ENCODE data around the gene HCN2. TPM values are rescaled to one million over a fixed set of nuclear protein-coding genes. Genes with fewer than 3 reads are reported as not detected.

HCN2 gene
- total and polyA plus RNA-seq, 10 of the 15 experiments (the other 5 are each of a cell fraction or from before 2014, with no cell fraction given), result 0.01 to 0.54 (median 0.08) TPM; not detected in 4

DNA sequence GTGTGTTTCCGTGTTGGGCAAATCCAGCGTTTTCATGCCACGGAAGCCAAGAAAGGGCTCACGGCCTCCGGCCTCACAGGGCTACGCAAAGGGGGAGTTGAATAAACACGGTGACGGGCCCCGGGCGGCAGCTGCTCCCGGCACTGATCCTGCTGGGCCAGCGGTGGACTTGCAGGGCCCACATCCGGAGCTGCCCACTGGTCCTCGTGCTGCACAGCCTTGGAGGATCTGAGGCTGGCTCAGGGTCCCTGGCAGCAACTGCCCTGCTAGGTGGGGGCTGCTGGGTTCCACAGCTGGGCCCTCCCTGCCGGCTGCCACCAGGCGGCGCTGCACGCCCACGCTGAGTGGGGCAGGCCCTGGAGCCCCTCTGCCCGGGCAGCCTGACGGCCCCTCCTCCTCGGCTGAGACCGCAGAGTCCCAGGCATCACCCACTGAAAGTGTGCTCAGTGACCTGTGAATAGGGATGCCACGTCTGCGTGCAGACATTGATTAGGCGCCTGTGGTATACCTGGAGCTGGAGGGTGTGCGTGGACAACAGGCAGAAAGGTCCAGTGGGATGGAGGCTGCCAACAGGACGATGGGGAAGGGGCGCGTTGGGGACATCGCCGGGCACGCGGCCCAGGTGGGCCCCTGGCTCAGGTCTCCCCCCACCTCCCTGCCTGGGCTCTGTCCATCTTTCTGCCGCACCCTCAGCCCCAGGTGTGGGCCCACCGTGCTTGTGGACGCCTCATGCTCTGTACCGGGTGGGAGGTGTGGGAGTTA lies 5.3 kb upstream of the HCN2 start (continued):
- TF ChIP-seq, protein P1, sequence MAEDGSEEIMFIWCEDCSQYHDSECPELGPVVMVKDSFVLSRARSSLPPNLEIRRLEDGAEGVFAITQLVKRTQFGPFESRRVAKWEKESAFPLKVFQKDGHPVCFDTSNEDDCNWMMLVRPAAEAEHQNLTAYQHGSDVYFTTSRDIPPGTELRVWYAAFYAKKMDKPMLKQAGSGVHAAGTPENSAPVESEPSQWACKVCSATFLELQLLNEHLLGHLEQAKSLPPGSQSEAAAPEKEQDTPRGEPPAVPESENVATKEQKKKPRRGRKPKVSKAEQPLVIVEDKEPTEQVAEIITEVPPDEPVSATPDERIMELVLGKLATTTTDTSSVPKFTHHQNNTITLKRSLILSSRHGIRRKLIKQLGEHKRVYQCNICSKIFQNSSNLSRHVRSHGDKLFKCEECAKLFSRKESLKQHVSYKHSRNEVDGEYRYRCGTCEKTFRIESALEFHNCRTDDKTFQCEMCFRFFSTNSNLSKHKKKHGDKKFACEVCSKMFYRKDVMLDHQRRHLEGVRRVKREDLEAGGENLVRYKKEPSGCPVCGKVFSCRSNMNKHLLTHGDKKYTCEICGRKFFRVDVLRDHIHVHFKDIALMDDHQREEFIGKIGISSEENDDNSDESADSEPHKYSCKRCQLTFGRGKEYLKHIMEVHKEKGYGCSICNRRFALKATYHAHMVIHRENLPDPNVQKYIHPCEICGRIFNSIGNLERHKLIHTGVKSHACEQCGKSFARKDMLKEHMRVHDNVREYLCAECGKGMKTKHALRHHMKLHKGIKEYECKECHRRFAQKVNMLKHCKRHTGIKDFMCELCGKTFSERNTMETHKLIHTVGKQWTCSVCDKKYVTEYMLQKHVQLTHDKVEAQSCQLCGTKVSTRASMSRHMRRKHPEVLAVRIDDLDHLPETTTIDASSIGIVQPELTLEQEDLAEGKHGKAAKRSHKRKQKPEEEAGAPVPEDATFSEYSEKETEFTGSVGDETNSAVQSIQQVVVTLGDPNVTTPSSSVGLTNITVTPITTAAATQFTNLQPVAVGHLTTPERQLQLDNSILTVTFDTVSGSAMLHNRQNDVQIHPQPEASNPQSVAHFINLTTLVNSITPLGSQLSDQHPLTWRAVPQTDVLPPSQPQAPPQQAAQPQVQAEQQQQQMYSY (CRISPR knock-in tag; IDR thresholded peaks at IDR 0.05), result no peak
- TF ChIP-seq FOS (IDR thresholded peaks at IDR 0.05; ENCODE audit: borderline replicate concordance, extremely low read depth, insufficient read length), result no peak
- TF ChIP-seq, protein P2, sequence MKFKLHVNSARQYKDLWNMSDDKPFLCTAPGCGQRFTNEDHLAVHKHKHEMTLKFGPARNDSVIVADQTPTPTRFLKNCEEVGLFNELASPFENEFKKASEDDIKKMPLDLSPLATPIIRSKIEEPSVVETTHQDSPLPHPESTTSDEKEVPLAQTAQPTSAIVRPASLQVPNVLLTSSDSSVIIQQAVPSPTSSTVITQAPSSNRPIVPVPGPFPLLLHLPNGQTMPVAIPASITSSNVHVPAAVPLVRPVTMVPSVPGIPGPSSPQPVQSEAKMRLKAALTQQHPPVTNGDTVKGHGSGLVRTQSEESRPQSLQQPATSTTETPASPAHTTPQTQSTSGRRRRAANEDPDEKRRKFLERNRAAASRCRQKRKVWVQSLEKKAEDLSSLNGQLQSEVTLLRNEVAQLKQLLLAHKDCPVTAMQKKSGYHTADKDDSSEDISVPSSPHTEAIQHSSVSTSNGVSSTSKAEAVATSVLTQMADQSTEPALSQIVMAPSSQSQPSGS (IDR thresholded peaks at IDR 0.05; ENCODE audit: low read length), result peak; percentile 30; the same call in 1 of the 2 replicates
- TF ChIP-seq, protein P3, sequence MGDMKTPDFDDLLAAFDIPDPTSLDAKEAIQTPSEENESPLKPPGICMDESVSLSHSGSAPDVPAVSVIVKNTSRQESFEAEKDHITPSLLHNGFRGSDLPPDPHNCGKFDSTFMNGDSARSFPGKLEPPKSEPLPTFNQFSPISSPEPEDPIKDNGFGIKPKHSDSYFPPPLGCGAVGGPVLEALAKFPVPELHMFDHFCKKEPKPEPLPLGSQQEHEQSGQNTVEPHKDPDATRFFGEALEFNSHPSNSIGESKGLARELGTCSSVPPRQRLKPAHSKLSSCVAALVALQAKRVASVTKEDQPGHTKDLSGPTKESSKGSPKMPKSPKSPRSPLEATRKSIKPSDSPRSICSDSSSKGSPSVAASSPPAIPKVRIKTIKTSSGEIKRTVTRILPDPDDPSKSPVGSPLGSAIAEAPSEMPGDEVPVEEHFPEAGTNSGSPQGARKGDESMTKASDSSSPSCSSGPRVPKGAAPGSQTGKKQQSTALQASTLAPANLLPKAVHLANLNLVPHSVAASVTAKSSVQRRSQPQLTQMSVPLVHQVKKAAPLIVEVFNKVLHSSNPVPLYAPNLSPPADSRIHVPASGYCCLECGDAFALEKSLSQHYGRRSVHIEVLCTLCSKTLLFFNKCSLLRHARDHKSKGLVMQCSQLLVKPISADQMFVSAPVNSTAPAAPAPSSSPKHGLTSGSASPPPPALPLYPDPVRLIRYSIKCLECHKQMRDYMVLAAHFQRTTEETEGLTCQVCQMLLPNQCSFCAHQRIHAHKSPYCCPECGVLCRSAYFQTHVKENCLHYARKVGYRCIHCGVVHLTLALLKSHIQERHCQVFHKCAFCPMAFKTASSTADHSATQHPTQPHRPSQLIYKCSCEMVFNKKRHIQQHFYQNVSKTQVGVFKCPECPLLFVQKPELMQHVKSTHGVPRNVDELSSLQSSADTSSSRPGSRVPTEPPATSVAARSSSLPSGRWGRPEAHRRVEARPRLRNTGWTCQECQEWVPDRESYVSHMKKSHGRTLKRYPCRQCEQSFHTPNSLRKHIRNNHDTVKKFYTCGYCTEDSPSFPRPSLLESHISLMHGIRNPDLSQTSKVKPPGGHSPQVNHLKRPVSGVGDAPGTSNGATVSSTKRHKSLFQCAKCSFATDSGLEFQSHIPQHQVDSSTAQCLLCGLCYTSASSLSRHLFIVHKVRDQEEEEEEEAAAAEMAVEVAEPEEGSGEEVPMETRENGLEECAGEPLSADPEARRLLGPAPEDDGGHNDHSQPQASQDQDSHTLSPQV (IDR thresholded peaks at IDR 0.05), result no peak
- no peak for TF ChIP-seq KLF5 (IDR thresholded peaks at IDR 0.05; ENCODE audit: partially characterized antibody)
- no peak for TF ChIP-seq BCL11A (IDR thresholded peaks at IDR 0.05; ENCODE audit: low read depth, low read length)
- peak; percentile 3; the same call in 1 of the 2 replicates for TF ChIP-seq MYB (IDR thresholded peaks at IDR 0.05; ENCODE audit: borderline replicate concordance, low read depth, low read length)
- TF ChIP-seq, protein P4, sequence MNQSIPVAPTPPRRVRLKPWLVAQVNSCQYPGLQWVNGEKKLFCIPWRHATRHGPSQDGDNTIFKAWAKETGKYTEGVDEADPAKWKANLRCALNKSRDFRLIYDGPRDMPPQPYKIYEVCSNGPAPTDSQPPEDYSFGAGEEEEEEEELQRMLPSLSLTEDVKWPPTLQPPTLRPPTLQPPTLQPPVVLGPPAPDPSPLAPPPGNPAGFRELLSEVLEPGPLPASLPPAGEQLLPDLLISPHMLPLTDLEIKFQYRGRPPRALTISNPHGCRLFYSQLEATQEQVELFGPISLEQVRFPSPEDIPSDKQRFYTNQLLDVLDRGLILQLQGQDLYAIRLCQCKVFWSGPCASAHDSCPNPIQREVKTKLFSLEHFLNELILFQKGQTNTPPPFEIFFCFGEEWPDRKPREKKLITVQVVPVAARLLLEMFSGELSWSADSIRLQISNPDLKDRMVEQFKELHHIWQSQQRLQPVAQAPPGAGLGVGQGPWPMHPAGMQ (IDR thresholded peaks at IDR 0.05; ENCODE audit: borderline replicate concordance), result no peak
- TF ChIP-seq ATF7 (IDR thresholded peaks at IDR 0.05; ENCODE audit: low read depth), result no peak
- TF ChIP-seq, protein P5, sequence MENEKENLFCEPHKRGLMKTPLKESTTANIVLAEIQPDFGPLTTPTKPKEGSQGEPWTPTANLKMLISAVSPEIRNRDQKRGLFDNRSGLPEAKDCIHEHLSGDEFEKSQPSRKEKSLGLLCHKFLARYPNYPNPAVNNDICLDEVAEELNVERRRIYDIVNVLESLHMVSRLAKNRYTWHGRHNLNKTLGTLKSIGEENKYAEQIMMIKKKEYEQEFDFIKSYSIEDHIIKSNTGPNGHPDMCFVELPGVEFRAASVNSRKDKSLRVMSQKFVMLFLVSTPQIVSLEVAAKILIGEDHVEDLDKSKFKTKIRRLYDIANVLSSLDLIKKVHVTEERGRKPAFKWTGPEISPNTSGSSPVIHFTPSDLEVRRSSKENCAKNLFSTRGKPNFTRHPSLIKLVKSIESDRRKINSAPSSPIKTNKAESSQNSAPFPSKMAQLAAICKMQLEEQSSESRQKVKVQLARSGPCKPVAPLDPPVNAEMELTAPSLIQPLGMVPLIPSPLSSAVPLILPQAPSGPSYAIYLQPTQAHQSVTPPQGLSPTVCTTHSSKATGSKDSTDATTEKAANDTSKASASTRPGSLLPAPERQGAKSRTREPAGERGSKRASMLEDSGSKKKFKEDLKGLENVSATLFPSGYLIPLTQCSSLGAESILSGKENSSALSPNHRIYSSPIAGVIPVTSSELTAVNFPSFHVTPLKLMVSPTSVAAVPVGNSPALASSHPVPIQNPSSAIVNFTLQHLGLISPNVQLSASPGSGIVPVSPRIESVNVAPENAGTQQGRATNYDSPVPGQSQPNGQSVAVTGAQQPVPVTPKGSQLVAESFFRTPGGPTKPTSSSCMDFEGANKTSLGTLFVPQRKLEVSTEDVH (IDR thresholded peaks at IDR 0.05; ENCODE audit: low read depth, partially characterized antibody), result peak; percentile 21
- TF ChIP-seq, protein P6, sequence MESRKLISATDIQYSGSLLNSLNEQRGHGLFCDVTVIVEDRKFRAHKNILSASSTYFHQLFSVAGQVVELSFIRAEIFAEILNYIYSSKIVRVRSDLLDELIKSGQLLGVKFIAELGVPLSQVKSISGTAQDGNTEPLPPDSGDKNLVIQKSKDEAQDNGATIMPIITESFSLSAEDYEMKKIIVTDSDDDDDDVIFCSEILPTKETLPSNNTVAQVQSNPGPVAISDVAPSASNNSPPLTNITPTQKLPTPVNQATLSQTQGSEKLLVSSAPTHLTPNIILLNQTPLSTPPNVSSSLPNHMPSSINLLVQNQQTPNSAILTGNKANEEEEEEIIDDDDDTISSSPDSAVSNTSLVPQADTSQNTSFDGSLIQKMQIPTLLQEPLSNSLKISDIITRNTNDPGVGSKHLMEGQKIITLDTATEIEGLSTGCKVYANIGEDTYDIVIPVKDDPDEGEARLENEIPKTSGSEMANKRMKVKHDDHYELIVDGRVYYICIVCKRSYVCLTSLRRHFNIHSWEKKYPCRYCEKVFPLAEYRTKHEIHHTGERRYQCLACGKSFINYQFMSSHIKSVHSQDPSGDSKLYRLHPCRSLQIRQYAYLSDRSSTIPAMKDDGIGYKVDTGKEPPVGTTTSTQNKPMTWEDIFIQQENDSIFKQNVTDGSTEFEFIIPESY (IDR thresholded peaks at IDR 0.05), result no peak
